Activated CD8-positive, alpha-beta memory T cell treated with anti-CD3 and anti-CD28 coated beads for 1 hour (primary cell): ENCODE data around the gene FAM120A.
"Not testable (repeated sequence)": the region's sequence is repeated elsewhere in the genome, so short reads cannot be mapped to it uniquely, and the experiment has no call there.

Source experiments
- DNase-seq, 2 donors: peaks; one replicate each; pipeline ENCODE4 v3.0.0-alpha.2; 2020; ENCODE audit warnings: low read depth in 1 of 2; ENCODE audit errors: extremely low read depth in 1 of 2

FAM120A gene, protein sequence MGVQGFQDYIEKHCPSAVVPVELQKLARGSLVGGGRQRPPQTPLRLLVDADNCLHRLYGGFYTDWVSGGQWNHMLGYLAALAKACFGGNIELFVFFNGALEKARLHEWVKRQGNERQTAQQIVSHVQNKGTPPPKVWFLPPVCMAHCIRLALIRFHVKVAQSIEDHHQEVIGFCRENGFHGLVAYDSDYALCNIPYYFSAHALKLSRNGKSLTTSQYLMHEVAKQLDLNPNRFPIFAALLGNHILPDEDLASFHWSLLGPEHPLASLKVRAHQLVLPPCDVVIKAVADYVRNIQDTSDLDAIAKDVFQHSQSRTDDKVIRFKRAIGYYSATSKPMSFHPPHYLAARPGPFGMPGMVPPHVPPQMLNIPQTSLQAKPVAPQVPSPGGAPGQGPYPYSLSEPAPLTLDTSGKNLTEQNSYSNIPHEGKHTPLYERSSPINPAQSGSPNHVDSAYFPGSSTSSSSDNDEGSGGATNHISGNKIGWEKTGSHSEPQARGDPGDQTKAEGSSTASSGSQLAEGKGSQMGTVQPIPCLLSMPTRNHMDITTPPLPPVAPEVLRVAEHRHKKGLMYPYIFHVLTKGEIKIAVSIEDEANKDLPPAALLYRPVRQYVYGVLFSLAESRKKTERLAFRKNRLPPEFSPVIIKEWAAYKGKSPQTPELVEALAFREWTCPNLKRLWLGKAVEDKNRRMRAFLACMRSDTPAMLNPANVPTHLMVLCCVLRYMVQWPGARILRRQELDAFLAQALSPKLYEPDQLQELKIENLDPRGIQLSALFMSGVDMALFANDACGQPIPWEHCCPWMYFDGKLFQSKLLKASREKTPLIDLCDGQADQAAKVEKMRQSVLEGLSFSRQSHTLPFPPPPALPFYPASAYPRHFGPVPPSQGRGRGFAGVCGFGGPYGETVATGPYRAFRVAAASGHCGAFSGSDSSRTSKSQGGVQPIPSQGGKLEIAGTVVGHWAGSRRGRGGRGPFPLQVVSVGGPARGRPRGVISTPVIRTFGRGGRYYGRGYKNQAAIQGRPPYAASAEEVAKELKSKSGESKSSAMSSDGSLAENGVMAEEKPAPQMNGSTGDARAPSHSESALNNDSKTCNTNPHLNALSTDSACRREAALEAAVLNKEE

DNA sequence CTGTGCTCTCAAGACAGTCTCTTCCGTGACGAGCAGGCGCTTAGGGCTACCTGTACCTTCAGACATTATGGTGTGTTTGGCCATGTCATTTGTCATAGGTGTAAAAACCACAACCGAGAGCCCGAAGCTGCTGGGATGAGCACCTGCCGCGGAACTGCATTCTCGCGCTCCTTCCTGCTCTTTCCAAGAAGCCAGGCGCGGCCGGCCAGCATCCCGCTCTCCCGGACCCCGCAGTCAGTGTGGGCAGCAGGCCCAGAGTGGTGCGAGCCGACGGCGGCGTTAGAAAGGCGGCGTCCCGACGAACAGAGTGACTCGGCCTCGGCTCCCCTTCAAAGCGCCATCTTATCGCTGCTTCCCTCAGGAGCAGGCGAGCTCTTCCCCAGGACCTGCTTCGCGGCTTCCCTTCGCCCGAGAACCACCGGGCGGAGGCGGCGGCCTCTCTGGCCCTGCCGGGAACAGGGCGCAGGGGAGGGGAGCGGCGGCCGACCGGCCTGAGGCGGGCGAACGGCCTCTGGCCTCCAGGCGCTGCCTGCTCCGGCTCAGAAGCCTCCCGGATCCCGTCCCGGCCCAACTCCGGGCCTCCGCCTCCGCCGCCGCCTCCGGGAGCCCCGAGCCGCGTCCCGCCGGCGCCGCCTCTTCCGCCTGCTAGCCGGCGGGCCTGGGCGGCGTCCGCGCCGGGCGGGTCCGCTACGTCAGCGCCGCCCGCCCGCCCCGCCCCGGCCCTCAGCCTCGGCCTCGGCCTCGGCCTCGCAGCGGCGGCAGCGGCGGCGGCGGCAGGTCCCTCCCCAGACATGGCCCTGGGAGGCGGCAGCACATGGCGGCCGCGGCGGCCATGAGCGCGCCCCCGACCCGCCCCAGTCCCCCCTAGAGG, at the start of gene FAM120A:
Gene FAM120A (plus strand): TSS at position 741 of the 871 bp plus-strand sequence. CDS start 231 bp downstream, outside the sequence.
- peak; percentile 32 to 63 for DNase-seq

DNA sequence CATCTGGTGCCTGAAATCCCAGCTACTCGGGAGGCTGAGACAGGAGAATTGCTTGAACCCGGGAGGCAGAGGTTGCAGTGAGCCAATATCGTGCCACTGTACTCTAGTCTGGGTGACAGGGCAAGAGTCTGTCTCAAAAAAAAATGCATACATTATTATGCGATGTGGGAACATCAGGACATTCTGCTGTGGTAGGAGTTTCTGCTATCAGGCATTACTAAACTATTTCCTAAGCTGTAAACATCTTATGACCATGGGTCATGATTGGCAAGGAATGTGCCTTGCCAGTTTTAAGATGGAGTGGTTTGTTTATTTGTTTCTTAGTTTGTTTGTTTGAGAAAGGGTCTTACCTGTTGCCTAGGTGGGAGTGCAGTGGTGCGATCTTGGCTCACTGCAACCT, 45.1 kb upstream of the FAM120A start:
- no peak for DNase-seq

DNA sequence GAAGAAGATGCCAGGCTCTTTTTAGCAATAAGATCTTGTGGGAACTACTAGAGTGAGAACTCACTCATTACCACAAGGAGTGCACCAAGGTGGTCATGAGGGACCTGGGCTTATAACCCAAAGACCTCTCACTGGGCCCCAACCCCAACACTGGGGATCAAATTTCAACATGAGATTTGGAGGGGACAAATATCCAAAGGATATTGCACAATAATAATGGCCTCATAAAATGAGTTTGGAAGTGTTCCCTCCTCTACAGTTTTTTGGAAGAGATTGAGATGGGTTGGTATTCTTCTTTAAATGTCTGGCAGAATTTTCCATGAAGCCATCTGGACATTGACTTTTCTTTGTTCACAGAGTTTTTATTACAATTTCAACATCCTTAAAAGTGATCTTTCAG, 38.0 kb upstream of the FAM120A start:
- DNase-seq: no peak

DNA sequence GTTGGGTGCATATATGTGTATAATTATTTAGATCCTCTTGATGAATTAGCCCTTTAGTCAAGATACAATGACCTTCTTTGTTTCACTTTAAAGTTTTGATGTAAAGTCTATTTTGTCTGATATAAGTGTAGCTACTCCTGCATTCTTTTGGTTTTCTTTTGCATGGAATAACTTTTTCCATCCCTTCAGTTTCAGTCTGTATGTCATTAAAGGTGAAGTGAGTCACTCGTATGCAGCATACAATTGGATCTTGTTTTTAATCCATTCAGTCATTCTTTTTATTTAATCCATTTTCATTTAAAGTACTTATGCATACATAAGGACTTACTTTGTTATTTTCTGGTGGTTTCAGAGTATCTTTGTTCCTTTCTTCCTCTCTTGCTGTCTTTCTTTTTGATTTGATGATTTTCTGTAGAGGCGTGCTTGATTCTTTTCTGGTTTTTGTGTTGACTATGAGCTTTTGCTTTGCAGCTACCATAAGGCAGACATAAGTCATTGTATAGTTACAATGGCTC, 36.3 kb upstream of the FAM120A start:
- no peak for DNase-seq

DNA sequence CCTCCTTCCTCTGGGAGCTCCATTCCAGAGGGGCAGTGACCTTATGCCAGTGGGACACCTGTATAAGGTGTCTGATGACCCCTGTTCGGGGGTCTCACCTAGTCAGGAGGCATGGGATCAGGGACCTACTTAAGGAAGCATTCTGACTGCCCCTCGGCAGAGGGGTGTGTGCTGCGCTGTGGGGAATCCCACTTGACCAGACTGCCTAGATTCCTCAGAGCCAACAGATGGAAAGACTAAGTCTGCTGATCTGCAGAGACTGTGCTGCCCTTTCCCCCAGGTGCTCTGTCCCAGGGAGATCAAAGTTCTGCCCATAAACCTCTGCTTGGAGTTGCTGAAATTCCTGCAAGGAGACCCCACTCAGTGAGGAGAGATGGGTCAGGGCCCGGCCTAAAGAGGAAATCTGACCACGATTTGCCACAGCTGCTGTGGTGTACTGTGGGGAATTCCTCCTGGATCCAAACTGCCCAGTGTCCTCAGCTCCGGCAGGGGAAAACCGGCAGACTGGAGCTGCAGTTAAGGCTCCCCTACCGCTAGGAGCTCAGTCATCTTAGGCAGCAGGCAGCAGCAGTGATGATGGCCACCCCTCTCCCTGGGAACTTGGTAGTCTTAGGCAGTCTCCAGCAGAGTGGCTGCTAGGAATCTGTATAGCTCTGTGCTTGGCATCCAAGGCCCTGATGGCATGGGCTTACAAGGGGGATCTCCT, 34.8 kb upstream of the FAM120A start:
- DNase-seq: no peak

DNA sequence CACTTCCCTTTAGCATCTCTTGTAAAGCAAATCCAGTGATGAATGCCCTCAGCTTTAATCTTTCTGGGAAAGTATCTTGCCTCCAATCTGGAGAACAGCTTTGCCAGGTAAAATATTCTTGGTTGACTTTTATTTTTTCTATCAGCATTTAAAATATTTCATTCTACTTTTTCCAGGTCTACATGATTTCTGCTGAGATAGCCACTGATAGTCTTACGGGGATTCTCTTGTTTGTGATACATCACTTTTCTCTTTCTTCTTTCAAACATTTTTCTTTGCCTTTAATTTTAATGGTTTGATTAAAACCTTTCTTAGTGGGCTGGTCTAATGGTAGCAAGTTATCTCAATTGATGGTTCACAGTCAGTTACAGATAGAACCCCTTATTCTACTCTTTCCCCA, 33.9 kb upstream of the FAM120A start:
- no peak for DNase-seq

DNA sequence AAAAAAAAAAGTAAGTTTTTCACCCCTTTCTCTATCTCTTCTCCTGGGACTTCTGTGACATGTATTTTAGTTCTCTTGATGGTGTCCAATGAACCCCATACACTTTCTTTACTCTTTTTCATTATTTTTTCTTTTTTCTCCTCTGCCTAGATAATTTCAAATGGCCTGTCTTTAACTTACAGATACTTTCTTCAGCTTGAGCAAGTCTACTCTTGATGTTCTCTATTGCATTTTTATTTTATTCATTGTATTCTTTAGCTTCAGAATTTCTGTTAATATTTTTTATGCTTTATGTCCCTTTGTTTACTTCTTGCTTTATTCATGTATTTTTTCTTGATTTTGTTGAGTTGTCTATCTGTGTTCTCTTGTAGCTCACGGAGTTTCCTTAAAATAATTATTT, 32.5 kb upstream of the FAM120A start:
- no peak for DNase-seq

DNA sequence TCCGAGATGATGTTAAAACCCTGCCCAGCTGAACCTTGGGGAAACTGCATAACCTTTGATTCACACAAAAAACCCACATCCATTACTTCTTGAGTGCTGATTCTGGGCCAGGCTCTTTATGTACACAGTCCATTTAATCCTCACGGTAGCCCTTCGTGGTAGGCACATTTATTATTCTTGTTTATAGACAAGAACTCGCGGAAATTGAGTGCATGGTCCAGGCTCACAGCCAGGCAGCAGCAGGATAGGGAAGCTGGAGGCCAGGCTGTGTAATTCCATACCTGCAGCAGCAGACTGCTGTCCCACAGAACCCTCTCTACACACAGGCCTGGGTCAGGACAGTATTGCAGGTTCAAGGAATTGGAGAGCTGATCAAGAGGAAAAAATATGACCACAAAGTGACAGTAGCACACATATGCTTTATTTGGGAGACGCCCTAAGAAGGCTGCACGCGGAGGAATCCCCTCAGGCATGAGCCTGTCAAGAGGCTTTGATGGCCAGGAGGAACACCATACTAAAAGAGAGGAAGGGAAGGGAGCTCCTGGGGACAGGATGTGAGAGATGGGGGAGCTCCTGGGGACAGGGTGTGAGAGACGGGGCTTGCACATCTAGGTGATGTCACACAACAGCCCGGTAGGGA, 28.4 kb upstream of the FAM120A start:
- no peak for DNase-seq

DNA sequence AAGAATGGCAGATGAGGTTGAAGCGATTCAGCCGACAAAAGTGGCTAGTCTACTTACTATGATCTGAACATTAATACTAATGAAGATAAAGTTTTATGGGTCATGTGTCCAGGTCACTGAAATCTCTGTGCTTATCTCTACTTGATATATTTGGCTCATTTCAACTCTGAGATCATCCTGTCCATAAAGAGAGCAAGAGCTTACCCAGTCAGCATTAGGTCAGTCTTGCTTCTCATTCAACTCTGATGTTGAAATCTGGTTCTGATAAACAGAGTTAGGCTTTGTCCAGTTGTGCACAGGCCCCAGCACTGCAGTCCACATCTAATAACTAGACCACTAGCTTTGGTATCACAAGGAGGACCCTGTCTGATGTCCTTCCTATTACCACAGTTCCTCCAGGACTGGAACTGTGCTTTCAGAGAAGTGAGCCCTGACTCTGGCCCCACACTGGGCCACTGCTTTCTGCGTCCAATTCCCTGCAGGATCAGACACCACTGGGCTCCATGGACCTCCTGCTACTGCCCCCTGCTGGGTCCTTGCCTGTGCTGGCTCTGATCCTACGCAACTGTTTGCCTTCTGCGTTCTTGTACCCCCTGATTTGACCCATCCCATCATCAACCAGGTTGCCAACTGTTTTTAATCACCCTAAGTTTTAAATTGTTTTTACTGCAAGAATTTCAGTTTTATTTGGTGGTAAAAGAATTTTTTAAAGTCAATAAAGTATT, 23.7 kb upstream of the FAM120A start:
- no peak for DNase-seq

DNA sequence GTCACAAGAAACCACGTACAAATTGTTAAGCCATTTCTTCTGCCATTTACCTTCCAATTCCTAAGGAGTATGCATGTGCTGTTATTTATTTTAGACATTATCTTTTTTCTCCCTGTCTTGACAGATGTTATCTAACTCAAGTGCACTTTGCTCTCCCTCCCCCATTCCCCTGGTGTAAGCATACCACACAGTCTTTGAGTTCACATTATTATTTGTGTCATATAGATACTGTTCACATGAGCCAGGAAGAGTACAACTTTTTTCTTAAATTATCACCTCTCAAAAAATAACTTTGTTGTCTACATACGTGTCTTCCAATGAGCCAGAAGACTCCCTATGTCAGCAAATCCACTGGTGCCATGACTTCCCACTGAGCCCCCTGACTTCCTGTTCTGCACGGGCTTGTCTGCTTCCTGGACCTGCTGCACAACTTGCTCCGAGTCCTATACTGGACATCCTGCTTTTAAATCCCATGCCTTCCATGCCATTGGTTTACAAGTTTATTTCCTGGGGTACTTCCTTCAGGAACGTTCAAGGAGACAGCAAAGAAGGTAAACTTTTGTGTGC, 19.9 kb upstream of the FAM120A start:
- DNase-seq: no peak

DNA sequence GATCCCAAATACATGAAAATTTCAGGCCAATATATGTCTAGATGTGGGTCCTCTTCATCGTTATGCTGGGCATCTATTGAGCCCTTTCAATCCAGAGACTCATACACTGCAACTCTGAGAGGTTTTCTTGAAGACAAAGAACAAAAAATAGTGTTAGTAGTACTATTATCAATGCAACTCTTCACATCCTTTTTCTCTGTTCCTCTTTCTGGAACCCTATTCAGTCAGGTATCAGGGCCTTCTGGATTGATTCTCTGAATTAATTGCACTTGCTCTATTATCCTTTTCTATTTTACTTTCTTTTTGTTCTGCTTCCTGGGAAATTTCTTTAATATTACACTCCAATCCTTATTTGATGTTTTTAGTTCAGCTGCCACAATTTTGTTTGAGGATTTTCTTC, 18.5 kb upstream of the FAM120A start:
- DNase-seq: no peak

DNA sequence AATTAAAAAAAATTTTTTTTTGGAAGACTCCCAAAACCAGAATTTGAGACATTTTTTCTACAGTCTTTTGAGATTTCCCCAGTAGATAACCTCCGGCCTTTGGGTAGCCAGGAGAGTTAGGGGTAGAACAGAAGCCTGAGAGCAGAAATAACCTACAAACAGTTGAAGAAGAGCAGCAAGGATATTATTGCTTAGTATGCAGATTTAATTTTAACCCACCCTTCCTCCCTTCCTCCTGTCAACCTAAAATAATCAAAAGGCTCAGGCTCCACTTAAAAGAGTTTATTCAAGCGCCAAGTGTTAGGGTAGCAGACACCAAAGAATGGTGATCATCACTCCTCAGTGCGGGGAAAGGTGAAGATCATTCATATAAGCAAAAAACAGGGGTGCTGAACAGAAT, 17.4 kb upstream of the FAM120A start:
- no peak for DNase-seq

DNA sequence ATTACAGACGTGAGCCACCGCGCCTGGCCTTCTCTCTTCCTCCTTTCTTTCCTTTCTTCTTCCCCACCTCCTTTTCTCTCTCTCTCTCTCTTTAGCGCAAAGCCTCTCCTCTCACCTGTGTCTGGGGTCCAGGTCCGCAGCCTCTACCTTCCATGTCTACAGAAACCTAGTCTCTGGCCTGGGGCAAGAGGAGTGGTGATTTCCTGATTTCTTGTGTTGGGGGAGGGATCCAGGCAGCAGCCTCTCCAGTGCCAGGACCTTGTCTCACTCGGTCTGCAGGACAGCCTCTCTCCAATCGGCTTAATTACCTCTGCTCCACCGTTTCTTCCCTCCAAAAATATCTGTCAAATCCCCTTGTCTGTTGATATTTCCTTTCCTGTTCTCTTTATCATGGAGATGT, 16.1 kb upstream of the FAM120A start:
- DNase-seq: no peak

DNA sequence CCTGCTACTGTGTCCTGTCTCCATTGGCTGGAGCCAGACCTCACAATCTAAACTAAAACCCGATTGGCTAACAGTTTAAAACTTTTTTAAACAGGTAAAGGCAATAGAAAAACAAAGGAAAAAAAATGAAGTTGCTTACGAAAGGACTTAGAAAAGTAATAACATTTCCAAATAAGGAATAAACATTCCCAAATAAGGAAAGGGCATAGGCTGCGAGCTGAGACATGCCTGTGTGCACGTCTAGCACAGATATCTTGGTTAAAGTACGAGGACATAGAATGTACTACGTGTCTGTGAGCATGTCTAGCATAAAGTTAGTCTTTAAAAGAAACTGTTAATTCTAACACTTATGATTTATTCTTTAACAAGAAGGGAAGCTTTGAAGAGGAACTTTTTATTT, 15.3 kb upstream of the FAM120A start:
- DNase-seq: no peak

DNA sequence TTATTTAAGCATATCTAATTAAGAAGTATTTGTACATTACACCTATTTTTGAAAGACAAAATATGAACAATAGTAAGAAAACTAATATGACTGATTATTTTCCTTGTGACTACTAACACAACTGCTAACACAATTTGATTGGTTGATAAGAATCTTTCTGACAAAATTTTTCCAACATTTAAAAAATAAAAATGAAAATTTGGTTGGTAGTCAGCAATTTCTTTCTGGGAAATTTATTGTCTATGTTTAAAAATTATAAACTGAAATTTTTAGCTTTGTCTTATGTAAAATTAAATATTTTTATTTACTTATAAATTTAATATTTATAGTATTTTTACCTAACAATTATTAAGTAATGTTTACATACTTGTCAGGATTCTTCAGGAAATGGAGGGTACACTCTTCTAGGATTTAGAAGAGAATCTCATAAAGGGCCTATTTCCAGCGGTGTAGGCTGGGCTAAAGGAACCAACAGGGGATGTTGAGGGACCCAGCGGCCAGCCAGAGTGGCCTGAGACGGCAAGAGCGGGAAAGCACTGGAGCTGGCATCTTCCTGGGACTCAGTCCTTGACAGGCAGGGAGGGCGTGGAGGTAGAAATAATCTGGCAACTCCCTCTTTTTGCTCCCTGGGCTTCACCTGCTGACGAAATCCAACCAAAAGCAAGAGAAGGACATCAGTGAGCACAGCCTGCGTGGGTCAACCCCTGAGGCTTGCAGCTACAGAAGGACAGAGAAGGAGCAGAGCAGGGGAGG, 14.7 kb upstream of the FAM120A start:
- DNase-seq: no peak

DNA sequence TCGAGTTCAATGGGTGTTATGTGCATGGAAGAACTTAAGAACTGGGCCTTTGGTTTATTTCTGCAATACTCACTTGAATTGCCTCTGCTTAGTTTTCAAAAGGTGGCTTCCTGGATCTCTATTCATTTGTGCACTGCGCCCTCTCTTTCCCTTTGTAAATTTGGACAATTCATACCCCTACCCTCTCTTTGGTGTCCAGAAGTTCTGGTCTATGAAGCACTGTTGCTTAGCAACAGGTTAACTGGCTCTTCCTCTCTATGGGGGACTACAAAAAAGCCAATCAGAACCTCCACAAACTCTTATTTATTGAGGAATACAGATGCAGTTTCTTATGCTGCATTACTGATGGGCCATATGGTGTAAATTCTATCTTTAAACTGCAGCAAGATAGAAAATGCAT, 13.5 kb upstream of the FAM120A start:
- DNase-seq: no peak

DNA sequence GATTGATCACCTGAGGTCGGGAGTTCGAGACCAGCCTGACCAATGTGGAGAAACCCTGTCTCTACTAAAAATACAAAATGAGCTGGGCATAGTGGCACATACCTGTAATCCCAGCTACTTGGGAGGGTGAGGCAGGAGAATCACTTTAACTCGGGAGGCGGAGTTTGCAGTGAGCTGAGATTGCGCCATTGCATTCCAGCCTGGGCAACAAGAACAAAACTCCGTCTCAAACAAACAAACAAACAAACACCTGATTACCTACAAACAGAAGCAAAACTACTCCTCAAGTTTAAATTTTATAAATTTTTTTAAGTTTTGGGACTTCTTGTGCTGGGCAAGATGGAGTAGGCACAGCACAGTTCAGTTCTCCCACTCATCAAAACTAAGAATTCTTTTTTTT, 12.2 kb upstream of the FAM120A start:
- DNase-seq: not testable (repeated sequence)
